MM.1S (cell line): Measurements from ENCODE around the gene PPP1R17.

Source experiments
- CTCF ChIP-seq: fragments of 300-600 bp; sonication (generic); IDR thresholded peaks from 2 replicates; pipeline ENCODE4 v1.5.1; 2016; ENCODE audit warnings: antibody characterized with exemption, low read length, mixed read lengths
- EZH2 ChIP-seq: fragments of 300-600 bp; sonication (generic); optimal IDR thresholded peaks from 2 replicates; pipeline ENCODE3; 2017; ENCODE audit warnings: low read depth, mild to moderate bottlenecking, antibody characterized with exemption, low read length, mixed read lengths

- TF ChIP-seq CTCF = no peak
- no peak for TF ChIP-seq EZH2
These were observed 40.1 kb upstream of the PPP1R17 start for GRCh38 chr7:31646942-31647341.
